HepG2 (cell line): ENCODE data around the gene TUBAL3. TPM values are rescaled to one million over a fixed set of nuclear protein-coding genes. Genes with fewer than 3 reads are reported as not detected.

ENCODE experiments used
- ATAC-seq: fragments of 200-7000 bp; cut with Tn5 transposase; 3 replicates; pipeline ENCODE4 v1.9.1; 2020; ENCODE audit warnings: mild to moderate bottlenecking, moderate library complexity
- BruUV-seq: library from RNA; stranded (reverse); fragments of 400-500 nt; replicated peaks from 2 replicates; lab custom pipeline; 2021; lab: Mats Ljungman, UMichigan
- CTCF ChIA-PET: fragments of 300-600 bp; formaldehyde crosslinking; extraction: SDS; loops from one replicate; lab custom pipeline; 2021; ENCODE audit warnings: low total read pairs, inconsistent platforms, low intra/inter-chr PET ratio; lab: Yijun Ruan, JAX
- POLR2A ChIA-PET: fragments of 350-600 bp; sonication (Branson Sonifier 250); formaldehyde crosslinking; loops from one replicate; lab custom pipeline; 2020; ENCODE audit warnings: antibody characterized with exemption, inconsistent platforms; lab: Yijun Ruan, JAX
- DNase-seq: peaks from one replicate; pipeline ENCODE4 v3.0.0-alpha.2; 2015; ENCODE audit warnings: low spot score
- FAIRE-seq: peaks from 3 replicates; lab custom pipeline; 2011; peaks lifted over from hg19 to GRCh38; lab: Jason Lieb, UNC
- H2AFZ ChIP-seq: one replicate; pipeline ENCODE4 v1.6.1; 2011; ENCODE audit warnings: low read length, inconsistent platforms
- H3K27ac ChIP-seq: fragments of 300-600 bp; 3 replicates; pipeline ENCODE4 v1.8.0; 2011; ENCODE audit warnings: mixed run types, mild to moderate bottlenecking, mixed read lengths, low read length, inconsistent platforms; ENCODE audit not compliant: insufficient read depth; ENCODE audit errors: extremely low read length
- H3K27me3 ChIP-seq, 2 experiments: fragments of 200-600 bp in 1 of 2; 2 replicates in 1 of 2; 3 replicates in 1 of 2; pipeline versions ENCODE4 v1.6.0 to v1.8.0; 2011; ENCODE audit warnings: low read length in 2 of 2, mild to moderate bottlenecking in 2 of 2, moderate library complexity in 2 of 2, inconsistent platforms in 1 of 2; ENCODE audit not compliant: insufficient read depth in 2 of 2, control insufficient read depth in 1 of 2
- H3K36me3 ChIP-seq, 2 experiments: fragments of 200-600 bp in 1 of 2; replicated peaks in 1 of 2; 2 replicates in 1 of 2; 3 replicates in 1 of 2; pipeline versions ENCODE4 v1.5.1 to v1.8.0; 2011; ENCODE audit warnings: low read length in 2 of 2, inconsistent platforms in 1 of 2; ENCODE audit not compliant: insufficient read depth in 2 of 2, control insufficient read depth in 1 of 2
- H3K4me1 ChIP-seq: 2 replicates; pipeline ENCODE4 v1.5.1; 2012; ENCODE audit warnings: low read length, inconsistent platforms; ENCODE audit not compliant: insufficient read depth
- H3K4me2 ChIP-seq: 2 replicates; pipeline ENCODE4 v1.6.0; 2011; ENCODE audit warnings: low read depth, low read length, inconsistent platforms
- H3K4me3 ChIP-seq, 3 experiments: fragments of 200-600 bp in 1 of 3; sonication (generic), shearing (Covaris generic) in 1 of 3; replicated peaks in 1 of 3; 2 replicates each; pipeline ENCODE4 v1.5.1; 2011 to 2016; ENCODE audit warnings: low read length in 3 of 3, inconsistent platforms in 2 of 3, low read depth in 2 of 3, mild to moderate bottlenecking in 2 of 3, control low read depth in 1 of 3, mixed read lengths in 1 of 3; ENCODE audit not compliant: insufficient read depth in 1 of 3
- H3K79me2 ChIP-seq: one replicate; pipeline ENCODE4 v1.6.1; 2011; ENCODE audit warnings: low read length, inconsistent platforms; ENCODE audit not compliant: insufficient read depth
- H3K9ac ChIP-seq: 2 replicates; pipeline ENCODE4 v1.6.0; 2011; ENCODE audit warnings: mild to moderate bottlenecking, low read depth, low read length, inconsistent platforms; ENCODE audit not compliant: insufficient read depth
- H3K9me3 ChIP-seq: 2 replicates; pipeline ENCODE4 v1.5.1; 2012; ENCODE audit warnings: mild to moderate bottlenecking, low read length
- H4K20me1 ChIP-seq: 2 replicates; pipeline ENCODE4 v1.6.0; 2011; ENCODE audit warnings: inconsistent platforms, mild to moderate bottlenecking, low read length, moderate library complexity; ENCODE audit not compliant: insufficient read depth
- RBM22 ChIP-seq: fragments of 200-400 bp; formaldehyde crosslinking; optimal IDR thresholded peaks from 2 replicates; pipeline ENCODE3; 2017; ENCODE audit warnings: mild to moderate bottlenecking, low read length, moderate library complexity
- SIN3A ChIP-seq: IDR thresholded peaks from 2 replicates; pipeline ENCODE4 v1.6.1; 2011; ENCODE audit warnings: low read depth, mild to moderate bottlenecking, control low read depth, low read length, borderline replicate concordance
- ZNF20 ChIP-seq: sonication (generic); formaldehyde crosslinking; IDR thresholded peaks from 2 replicates; pipeline ENCODE4 v1.4.0; 2020; ENCODE audit warnings: mild to moderate bottlenecking, moderate library complexity, missing genetic modification reagents
- ZNF558 ChIP-seq: sonication (generic); formaldehyde crosslinking; IDR thresholded peaks from 2 replicates; pipeline ENCODE4 v1.9.0; 2022; ENCODE audit warnings: mild to moderate bottlenecking, missing genetic modification reagents, borderline replicate concordance
- ZNF75D ChIP-seq: sonication (generic); formaldehyde crosslinking; IDR thresholded peaks from 2 replicates; pipeline ENCODE4 v1.8.1; 2023; ENCODE audit warnings: missing genetic modification reagents, mild to moderate bottlenecking, borderline replicate concordance
- WGBS: methylation state at CpG from one replicate; pipeline ENCODE4 v1.1.6; 2017; ENCODE audit warnings: low lambda C conversion rate; 5-methylcytosine and 5-hydroxymethylcytosine counted together
- in situ Hi-C: cut with HindIII; loops from 2 replicates; pipeline ENCODE4 v1.10.0; 2017; ENCODE audit warnings: low pct_unique_long_range_greater_than_20kb; ENCODE audit not compliant: extremely low pct_ligation_motif_present
- intact Hi-C: fragments of 100-400 bp; cut with micrococcal nuclease; formaldehyde crosslinking; loops from one replicate; pipeline ENCODE4 v1.10.0; 2022; ENCODE audit not compliant: unreplicated experiment
- polyA plus RNA-seq, 8 experiments: library from polyadenylated mRNA; depleted of rRNA in 3 of 8; stranded (reverse) in 7 of 8; unstranded in 1 of 8; fragments of >200 nt; fragmentation: Illumina TruSeq in 4 of 8; extraction: Trizol in 4 of 8; gene quantifications; 2 replicates each; pipeline versions ENCODE4 v1.2.1 to v1.2.3, GENCODE V29; 2011 to 2016; ENCODE audit warnings: low read depth in 4 of 8, missing spikeins in 1 of 8, mixed read lengths in 1 of 8; ENCODE audit not compliant: insufficient read depth in 1 of 8
- total RNA-seq, 5 experiments: library from RNA; depleted of rRNA; stranded (reverse); fragments of >200 nt; fragmentation: Illumina TruSeq; extraction: Trizol; gene quantifications; 2 replicates each; pipeline ENCODE4 v1.2.3, GENCODE V29; 2016; ENCODE audit warnings: low read depth in 1 of 5
- TF ChIP-seq, protein P1 (sequence below): sonication (generic); formaldehyde crosslinking; IDR thresholded peaks from 2 replicates; pipeline ENCODE4 v1.8.0; 2022; ENCODE audit warnings: mild to moderate bottlenecking, missing genetic modification reagents, moderate library complexity

TUBAL3 gene
- total and polyA plus RNA-seq, 2 of the 13 experiments (the other 11 are each of a cell fraction or from before 2014, with no cell fraction given) = 0.07 to 0.26 TPM

DNA sequence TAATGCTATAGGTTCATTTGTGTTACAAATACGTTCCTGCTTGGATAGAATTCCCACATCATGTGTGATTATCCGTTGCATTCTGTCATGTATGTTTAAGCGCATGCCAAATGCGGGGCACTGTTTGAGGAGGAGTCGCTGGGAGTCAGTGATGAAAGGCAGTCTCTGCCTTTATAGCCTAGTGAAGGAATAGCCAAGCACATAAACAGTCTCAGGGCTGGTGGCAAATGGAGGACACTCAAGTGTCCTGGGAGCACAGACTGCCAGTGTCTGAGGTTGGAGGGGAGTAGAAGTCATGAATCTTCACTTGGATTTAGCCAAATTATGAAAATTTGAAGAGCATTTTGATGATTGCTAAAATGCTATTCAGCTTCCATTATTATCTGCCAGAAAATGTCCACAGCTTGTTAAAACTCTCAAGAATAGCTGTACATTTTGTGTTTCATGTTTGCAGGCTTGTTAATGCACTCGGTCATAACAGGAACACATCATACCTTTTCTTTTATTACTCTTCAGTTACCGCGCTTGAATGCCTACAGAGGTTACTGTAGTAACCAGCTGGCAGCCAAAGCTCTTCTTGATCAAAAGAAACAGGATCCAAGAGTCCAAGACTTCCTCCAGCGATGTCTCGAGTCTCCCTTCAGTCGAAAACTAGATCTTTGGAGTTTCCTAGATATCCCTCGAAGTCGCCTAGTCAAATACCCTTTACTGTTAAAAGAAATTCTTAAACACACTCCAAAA, 49.3 kb upstream of the TUBAL3 start:
- ChIA-PET POLR2A (no interaction called here), CTCF (no interaction called here)
- peaks cover 32% of the 10 kb centered on the region for H3K79me2 ChIP-seq
- no peak for DNase-seq
- no peak for FAIRE-seq
- in situ Hi-C loops (no loop called here), intact Hi-C loops (no loop called here)
- H3K4me1 ChIP-seq = peaks cover 13% of the 10 kb centered on the region
- H3K4me2 ChIP-seq = no peak overlapping the region
- H3K27ac ChIP-seq = no peak overlapping the region
- H3K9me3 ChIP-seq = no peaks in the 10 kb centered on the region
- peaks cover 11% of the 10 kb centered on the region for H4K20me1 ChIP-seq
- H3K9ac ChIP-seq = no peak overlapping the region
- BruUV-seq = no TSS peak
- ATAC-seq = no peak
- no peaks in the 10 kb centered on the region for H3K27me3 ChIP-seq
- WGBS = 97% methylated on average over 13 of the region's 13 CpGs
- TF ChIP-seq SIN3A (no peak), ZNF75D (CRISPR knock-in tag) (no peak), RBM22 (peak; percentile 62), ZNF20 (CRISPR knock-in tag) (no peak), ZNF558 (CRISPR knock-in tag) (no peak)
- TF ChIP-seq, protein P1, sequence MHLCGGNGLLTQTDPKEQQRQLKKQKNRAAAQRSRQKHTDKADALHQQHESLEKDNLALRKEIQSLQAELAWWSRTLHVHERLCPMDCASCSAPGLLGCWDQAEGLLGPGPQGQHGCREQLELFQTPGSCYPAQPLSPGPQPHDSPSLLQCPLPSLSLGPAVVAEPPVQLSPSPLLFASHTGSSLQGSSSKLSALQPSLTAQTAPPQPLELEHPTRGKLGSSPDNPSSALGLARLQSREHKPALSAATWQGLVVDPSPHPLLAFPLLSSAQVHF = no peak
- no peak overlapping the region for H3K4me3 ChIP-seq
- peaks cover 22 to 64% of the 10 kb centered on the region in 2 experiments for H3K36me3 ChIP-seq
- no peak overlapping the region for H2AFZ ChIP-seq
